Measurements from ENCODE around the gene FLT1. TPM values are rescaled to one million over a fixed set of nuclear protein-coding genes. Genes with fewer than 3 reads are reported as not detected.

The FLT1 gene
- total RNA-seq, 1 donor from 2014 or later, result 0.47 TPM

DNA sequence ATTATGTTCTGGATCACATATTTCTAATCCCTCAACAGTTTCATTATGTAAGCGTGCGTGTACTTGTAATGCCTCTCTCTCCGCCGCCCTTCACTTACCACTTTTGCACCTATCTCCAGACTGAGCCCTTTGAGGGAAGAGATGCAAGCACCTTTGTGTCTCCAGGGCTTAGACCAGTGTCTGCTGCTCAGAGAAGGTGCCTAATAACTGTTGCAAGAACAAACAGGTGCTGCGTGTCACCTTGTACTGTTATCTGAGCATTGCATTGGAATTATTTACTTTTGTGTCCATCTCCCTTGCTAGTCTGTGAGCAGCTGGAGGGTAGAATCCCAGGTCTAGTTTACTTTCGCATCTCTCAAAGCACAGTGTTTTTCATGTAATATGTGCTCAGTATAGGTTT is 156.2 kb downstream of the FLT1 start:
- no peaks in the 10 kb centered on the region for H3K4me1 Mint-ChIP-seq
- no peaks in the 10 kb centered on the region for H3K36me3 Mint-ChIP-seq
- no peak overlapping the region for H3K4me3 Mint-ChIP-seq
- no peak overlapping the region for H2AFZ ChIP-seq (replicated peaks)
- no peak overlapping the region for H3K4me2 ChIP-seq
- no peak for DNase-seq (ENCODE audit: low spot score)
- TF ChIP-seq EZH2phosphoT487 (IDR thresholded peaks at IDR 0.05), result no peak
- no peak for TF ChIP-seq EZH2 (IDR thresholded peaks at IDR 0.05)
- TF ChIP-seq, protein P1, sequence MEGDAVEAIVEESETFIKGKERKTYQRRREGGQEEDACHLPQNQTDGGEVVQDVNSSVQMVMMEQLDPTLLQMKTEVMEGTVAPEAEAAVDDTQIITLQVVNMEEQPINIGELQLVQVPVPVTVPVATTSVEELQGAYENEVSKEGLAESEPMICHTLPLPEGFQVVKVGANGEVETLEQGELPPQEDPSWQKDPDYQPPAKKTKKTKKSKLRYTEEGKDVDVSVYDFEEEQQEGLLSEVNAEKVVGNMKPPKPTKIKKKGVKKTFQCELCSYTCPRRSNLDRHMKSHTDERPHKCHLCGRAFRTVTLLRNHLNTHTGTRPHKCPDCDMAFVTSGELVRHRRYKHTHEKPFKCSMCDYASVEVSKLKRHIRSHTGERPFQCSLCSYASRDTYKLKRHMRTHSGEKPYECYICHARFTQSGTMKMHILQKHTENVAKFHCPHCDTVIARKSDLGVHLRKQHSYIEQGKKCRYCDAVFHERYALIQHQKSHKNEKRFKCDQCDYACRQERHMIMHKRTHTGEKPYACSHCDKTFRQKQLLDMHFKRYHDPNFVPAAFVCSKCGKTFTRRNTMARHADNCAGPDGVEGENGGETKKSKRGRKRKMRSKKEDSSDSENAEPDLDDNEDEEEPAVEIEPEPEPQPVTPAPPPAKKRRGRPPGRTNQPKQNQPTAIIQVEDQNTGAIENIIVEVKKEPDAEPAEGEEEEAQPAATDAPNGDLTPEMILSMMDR (IDR thresholded peaks at IDR 0.05), result no peak
- no peaks in the 10 kb centered on the region for H3K9me3 ChIP-seq (ENCODE audit: low read depth)
- no peaks in the 10 kb centered on the region for H3K36me3 ChIP-seq
- H3K9me3 Mint-ChIP-seq, result no peaks in the 10 kb centered on the region
- no peaks in the 10 kb centered on the region for H3K79me2 ChIP-seq (ENCODE audit: low read depth)
- no peaks in the 10 kb centered on the region for H3K4me1 ChIP-seq
- H3K27me3 Mint-ChIP-seq (ENCODE audit: insufficient read depth, low read depth), result peaks cover 4% of the 10 kb centered on the region
- H3K27ac Mint-ChIP-seq, result no peak overlapping the region
- no peaks in the 10 kb centered on the region for H4K20me1 ChIP-seq (ENCODE audit: low read depth)
- no peak overlapping the region for H3K9ac ChIP-seq
- H3K4me3 ChIP-seq, result no peak overlapping the region
- no peaks in the 10 kb centered on the region for H3F3A ChIP-seq (ENCODE audit: low read depth)
- no peak overlapping the region for H3K27ac ChIP-seq
- H3K27me3 ChIP-seq, result no peaks in the 10 kb centered on the region

DNA sequence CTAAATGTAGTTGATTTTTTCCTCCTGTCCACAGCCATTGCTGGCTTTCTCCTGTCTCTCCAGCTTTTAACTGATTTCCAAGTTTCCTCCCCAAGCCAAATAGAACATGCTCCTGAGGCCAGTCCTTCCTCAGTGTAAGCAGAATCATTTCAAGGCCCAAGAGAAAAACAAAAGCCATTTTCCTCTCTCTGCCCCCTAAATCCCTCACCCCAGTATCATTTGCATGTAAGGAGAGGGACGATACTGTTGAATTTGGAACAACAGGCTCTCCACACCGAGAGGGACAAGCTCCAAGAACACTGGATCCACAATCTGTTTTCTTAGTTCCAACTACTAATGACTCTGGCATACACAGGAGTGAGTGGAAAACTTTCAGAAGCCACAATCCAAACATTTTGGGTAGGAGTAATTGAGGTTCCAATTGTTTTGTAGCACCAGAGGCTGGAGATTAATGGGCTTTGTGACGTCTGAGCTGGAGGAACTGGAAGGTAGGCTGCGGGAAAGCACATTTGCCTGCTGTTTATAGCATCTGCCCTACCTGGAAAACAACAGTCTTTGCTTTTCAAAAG is 156.8 kb downstream of the FLT1 start:
- Histone ChIP-seq H3K27ac (no peak overlapping the region), H3K36me3 (no peaks in the 10 kb centered on the region), H3K9ac (no peak overlapping the region), H3K79me2 (ENCODE audit: low read depth) (no peaks in the 10 kb centered on the region), H3K4me3 (no peak overlapping the region), H3F3A (ENCODE audit: low read depth) (no peaks in the 10 kb centered on the region), H3K27me3 (no peaks in the 10 kb centered on the region), H2AFZ (replicated peaks) (peak overlapping the region; percentile 65), H3K4me2 (no peak overlapping the region), H4K20me1 (ENCODE audit: low read depth) (no peaks in the 10 kb centered on the region), H3K4me1 (no peaks in the 10 kb centered on the region), H3K9me3 (ENCODE audit: low read depth) (no peaks in the 10 kb centered on the region)
- H3K36me3 Mint-ChIP-seq, result no peaks in the 10 kb centered on the region
- no peaks in the 10 kb centered on the region for H3K4me1 Mint-ChIP-seq
- H3K9me3 Mint-ChIP-seq, result no peaks in the 10 kb centered on the region
- H3K27me3 Mint-ChIP-seq (ENCODE audit: insufficient read depth, low read depth), result peaks cover 4% of the 10 kb centered on the region
- DNase-seq (ENCODE audit: low spot score), result no peak
- TF ChIP-seq EZH2 (IDR thresholded peaks at IDR 0.05), result no peak
- TF ChIP-seq, protein P1 (IDR thresholded peaks at IDR 0.05), result no peak
- TF ChIP-seq EZH2phosphoT487 (IDR thresholded peaks at IDR 0.05), result no peak
- no peak overlapping the region for H3K4me3 Mint-ChIP-seq
- no peak overlapping the region for H3K27ac Mint-ChIP-seq

DNA sequence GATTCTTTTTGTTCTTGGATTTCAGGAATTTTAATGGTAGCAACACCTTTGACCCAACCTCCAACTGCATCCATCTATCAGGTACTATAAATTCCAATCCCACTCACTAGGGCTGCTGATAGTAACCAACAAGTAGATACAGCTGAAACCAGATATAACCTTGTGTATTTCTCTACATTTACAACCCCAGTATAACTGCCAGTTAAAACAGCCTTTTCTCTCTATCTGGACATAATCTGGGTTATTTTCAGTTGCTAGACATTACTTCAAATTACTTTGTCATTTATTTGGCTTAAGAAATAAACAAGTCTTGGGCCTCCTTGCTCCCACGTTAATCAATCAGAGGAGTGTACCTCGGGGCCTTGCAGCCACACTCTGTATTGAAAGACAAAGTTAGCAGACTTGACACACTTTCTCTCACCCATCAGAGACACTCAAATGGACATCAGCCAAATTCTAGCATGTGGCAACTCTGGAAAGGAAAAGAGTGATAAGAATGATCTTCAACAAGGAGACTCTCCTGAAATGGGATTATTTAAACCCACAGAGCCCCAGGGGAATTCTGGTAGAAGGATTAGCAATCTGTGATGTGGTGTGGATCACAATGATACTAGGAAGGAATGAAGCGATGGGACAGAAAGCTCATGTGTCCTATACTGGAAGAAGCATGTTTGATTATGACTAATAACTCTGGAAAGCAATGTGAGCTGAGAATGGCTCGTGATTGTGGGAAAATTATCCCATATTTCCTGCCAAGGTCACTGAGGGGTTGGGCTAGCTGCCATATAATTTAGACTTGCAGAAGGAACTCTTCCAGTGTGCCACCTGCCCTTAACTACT is 157.5 kb downstream of the FLT1 start:
- Histone ChIP-seq H3K9me3 (ENCODE audit: low read depth) (no peaks in the 10 kb centered on the region), H3K4me1 (no peaks in the 10 kb centered on the region), H3K9ac (no peak overlapping the region), H4K20me1 (ENCODE audit: low read depth) (no peaks in the 10 kb centered on the region), H3K4me3 (no peak overlapping the region), H3K79me2 (ENCODE audit: low read depth) (no peaks in the 10 kb centered on the region), H3K4me2 (no peak overlapping the region), H3K27ac (no peak overlapping the region), H3F3A (ENCODE audit: low read depth) (no peaks in the 10 kb centered on the region), H3K27me3 (no peaks in the 10 kb centered on the region), H2AFZ (replicated peaks) (peak overlapping the region; percentile 65), H3K36me3 (no peaks in the 10 kb centered on the region)
- H3K27me3 Mint-ChIP-seq (ENCODE audit: insufficient read depth, low read depth), result peaks cover 4% of the 10 kb centered on the region
- no peak for DNase-seq (ENCODE audit: low spot score)
- no peaks in the 10 kb centered on the region for H3K9me3 Mint-ChIP-seq
- no peaks in the 10 kb centered on the region for H3K4me1 Mint-ChIP-seq
- no peak overlapping the region for H3K4me3 Mint-ChIP-seq
- no peak overlapping the region for H3K27ac Mint-ChIP-seq
- TF ChIP-seq, protein P1 (IDR thresholded peaks at IDR 0.05), result no peak
- no peak for TF ChIP-seq EZH2 (IDR thresholded peaks at IDR 0.05)
- no peak for TF ChIP-seq EZH2phosphoT487 (IDR thresholded peaks at IDR 0.05)
- no peaks in the 10 kb centered on the region for H3K36me3 Mint-ChIP-seq

Measured in neural progenitor cell (in vitro differentiated cells).